ENCODE results near the gene ARMC9.
A peak's percentile ranks its signal among the peaks of the same experiment; 100 is the strongest.

Gene ARMC9

GRCh38 chr2:231382116-231382515 is 183.7 kb downstream of the ARMC9 start:
- DNase-seq (ENCODE audit: low read depth in 2 of 2), result no peak

GRCh38 chr2:231383416-231384108 is 185.1 kb downstream of the ARMC9 start:
- no peak for DNase-seq (ENCODE audit: low read depth in 2 of 2)

GRCh38 chr2:231384109-231384435 is 185.6 kb downstream of the ARMC9 start:
- no peak for DNase-seq (ENCODE audit: low read depth in 2 of 2)

- no peak for DNase-seq (ENCODE audit: low read depth in 2 of 2)
Measured at GRCh38 chr2:231384970-231385369, 186.5 kb downstream of the ARMC9 start.

GRCh38 chr2:231385429-231385828 is 187.0 kb downstream of the ARMC9 start:
- no peak for DNase-seq (ENCODE audit: low read depth in 2 of 2)

- no peak for DNase-seq (ENCODE audit: low read depth in 2 of 2)
Measured at GRCh38 chr2:231386446-231386845, 188.0 kb downstream of the ARMC9 start.

- no peak for DNase-seq (ENCODE audit: low read depth in 2 of 2)
Measured at GRCh38 chr2:231387904-231388724, 189.7 kb downstream of the ARMC9 start.

- no peak for DNase-seq (ENCODE audit: low read depth in 2 of 2)
Measured at GRCh38 chr2:231388725-231389346, 190.4 kb downstream of the ARMC9 start.

GRCh38 chr2:231390667-231391066 is 192.2 kb downstream of the ARMC9 start:
- no peak for DNase-seq (ENCODE audit: low read depth in 2 of 2)

GRCh38 chr2:231391981-231392380 is 193.6 kb downstream of the ARMC9 start:
- DNase-seq (ENCODE audit: low read depth in 2 of 2), result no peak

- DNase-seq (ENCODE audit: low read depth in 2 of 2), result no peak
Measured at GRCh38 chr2:231392431-231393148, 194.2 kb downstream of the ARMC9 start.

GRCh38 chr2:231393149-231394131 is 195.0 kb downstream of the ARMC9 start:
- peak in 1 of 2 donors; percentile 29 for DNase-seq (ENCODE audit: low read depth in 2 of 2)

- DNase-seq (ENCODE audit: low read depth in 2 of 2), result no peak
Measured at GRCh38 chr2:231394211-231395141, 196.0 kb downstream of the ARMC9 start.

- DNase-seq (ENCODE audit: low read depth in 2 of 2), result no peak
Measured at GRCh38 chr2:231395188-231396057, 197.0 kb downstream of the ARMC9 start, which contains the start of gene B3GNT7. Gene B3GNT7 (plus strand): TSS chr2:231395710. CDS start chr2:231395804, 94 bp downstream.

GRCh38 chr2:231396058-231396821 is 197.8 kb downstream of the ARMC9 start:
- DNase-seq (ENCODE audit: low read depth in 2 of 2), result no peak

- no peak for DNase-seq (ENCODE audit: low read depth in 2 of 2)
Measured at GRCh38 chr2:231397011-231397927, 198.8 kb downstream of the ARMC9 start.

- DNase-seq (ENCODE audit: low read depth in 2 of 2), result no peak
Measured at GRCh38 chr2:231397928-231398294, 199.5 kb downstream of the ARMC9 start.

Measured in stimulated activated CD8-positive, alpha-beta memory T cell treated with anti-CD3 and anti-CD28 coated beads, Interleukin-2, amount 100 ng/mL, for 48 hours (primary cell).